Testis (tissue), 2 donors: ENCODE data around the gene UGT1A5.

Source experiments
- POLR2A ChIP-seq: fragments of 450-650 bp; IDR thresholded peaks from one replicate; pipeline ENCODE4 v1.6.1; 2017; ENCODE audit warnings: antibody characterized with exemption, mild to moderate bottlenecking, moderate library complexity
- TF ChIP-seq, protein P1 (sequence below), 3 experiments: fragments of 450-650 bp in 2 of 3; fragments of 200-600 bp in 1 of 3; sonication (generic) in 1 of 3; IDR thresholded peaks; one replicate each; pipeline ENCODE4 v1.5.1; 2016 to 2019; ENCODE audit warnings: antibody characterized with exemption in 3 of 3, mild to moderate bottlenecking in 2 of 3, moderate library complexity in 1 of 3

DNA sequence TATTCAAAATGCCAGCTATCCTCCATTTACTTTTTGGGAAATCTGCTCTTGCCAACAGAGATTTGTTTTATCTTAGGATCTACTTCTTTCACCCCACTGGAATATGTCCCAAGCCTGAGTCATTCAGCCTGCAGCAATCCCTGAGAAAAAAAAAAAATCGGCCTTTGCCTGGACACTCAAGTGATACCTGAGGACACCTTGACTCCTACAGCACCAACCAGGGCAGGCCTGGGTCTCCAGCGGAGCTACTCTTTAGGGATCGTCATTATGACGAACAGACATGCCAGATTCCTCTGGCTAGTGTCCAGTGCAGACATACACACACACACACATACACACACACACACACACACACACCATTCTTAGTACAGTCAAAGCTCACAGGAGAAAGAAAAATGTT, 22.3 kb upstream of the UGT1A5 start:
- no peak for TF ChIP-seq POLR2A
- TF ChIP-seq, protein P1, sequence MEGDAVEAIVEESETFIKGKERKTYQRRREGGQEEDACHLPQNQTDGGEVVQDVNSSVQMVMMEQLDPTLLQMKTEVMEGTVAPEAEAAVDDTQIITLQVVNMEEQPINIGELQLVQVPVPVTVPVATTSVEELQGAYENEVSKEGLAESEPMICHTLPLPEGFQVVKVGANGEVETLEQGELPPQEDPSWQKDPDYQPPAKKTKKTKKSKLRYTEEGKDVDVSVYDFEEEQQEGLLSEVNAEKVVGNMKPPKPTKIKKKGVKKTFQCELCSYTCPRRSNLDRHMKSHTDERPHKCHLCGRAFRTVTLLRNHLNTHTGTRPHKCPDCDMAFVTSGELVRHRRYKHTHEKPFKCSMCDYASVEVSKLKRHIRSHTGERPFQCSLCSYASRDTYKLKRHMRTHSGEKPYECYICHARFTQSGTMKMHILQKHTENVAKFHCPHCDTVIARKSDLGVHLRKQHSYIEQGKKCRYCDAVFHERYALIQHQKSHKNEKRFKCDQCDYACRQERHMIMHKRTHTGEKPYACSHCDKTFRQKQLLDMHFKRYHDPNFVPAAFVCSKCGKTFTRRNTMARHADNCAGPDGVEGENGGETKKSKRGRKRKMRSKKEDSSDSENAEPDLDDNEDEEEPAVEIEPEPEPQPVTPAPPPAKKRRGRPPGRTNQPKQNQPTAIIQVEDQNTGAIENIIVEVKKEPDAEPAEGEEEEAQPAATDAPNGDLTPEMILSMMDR (IDR thresholded peaks at IDR 0.05), result no peak
